NCI-H1694 (cell line): ENCODE measurements around the gene COG6.

ENCODE experiments used
- DNase-seq: peaks from one replicate; lab custom pipeline; 2025; lab: John Stamatoyannopoulos, UW

COG6 gene

DNA sequence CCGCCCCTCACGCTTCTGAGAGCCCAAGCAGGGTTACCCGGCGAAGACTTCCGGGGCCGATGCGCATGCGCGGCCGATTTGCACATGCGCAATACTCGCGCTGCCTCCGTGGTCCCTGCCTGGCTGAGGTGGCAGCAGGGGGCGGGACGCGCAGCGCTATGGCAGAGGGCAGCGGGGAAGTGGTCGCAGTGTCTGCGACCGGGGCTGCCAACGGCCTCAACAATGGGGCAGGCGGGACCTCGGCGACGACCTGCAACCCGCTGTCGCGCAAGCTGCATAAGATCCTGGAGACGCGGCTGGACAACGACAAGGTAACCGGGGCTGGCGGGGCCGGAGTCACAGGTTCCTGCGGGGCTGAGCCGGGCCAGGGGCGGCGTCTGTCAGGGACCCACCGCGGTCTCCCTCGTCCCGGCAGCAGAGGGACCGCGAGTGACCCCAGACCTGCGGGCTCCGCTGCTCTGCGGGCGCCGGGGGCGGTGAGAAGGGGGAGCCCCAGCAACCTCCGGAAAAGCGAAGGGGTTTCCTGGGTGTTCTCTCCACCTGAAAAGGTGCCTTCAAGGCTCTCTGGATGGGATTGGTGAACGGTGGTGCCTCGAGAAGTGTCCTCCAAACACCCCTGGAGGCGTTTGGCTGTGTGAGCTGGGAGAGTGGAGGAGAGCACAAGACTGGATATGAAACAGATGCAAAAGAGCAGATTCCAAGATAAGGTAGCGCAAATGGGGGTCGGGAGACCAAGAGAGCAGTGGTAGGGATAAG lies at the start of gene COG6:
Gene COG6 (plus strand): TSS at position 94 of the 756 bp plus-strand sequence. CDS start 65 bp downstream, at position 159.
- peak; percentile 83 for DNase-seq

DNA sequence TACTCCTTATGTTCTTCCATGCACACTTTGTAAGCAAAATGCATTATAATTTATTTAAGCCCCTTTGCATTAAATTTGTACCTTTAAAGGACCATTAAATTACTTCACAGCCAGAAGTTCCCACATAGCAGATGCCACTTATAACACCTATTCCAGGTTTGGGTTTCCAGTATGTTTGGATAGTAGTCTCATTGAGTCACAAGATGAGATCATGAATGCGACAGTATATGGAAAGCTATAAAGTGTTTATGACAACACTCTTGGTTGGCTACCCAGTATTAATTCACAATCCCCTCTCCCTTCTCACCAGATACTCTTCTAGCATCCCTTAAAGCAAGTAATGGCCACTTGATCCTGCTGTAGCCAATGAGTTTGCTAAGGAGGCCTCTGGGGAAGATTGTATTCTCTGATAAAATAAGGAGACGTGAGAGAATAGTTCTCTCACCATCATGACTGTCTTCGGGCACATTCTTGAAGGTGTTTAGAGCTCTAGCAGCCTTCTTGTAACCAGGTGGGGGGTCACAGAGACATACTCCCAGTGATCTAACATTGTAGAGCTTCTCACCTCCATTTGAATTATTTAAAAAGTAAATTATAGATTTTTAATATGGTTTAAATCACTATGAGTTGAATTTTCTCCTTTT lies 49.7 kb upstream of the COG6 start:
- DNase-seq: no peak

DNA sequence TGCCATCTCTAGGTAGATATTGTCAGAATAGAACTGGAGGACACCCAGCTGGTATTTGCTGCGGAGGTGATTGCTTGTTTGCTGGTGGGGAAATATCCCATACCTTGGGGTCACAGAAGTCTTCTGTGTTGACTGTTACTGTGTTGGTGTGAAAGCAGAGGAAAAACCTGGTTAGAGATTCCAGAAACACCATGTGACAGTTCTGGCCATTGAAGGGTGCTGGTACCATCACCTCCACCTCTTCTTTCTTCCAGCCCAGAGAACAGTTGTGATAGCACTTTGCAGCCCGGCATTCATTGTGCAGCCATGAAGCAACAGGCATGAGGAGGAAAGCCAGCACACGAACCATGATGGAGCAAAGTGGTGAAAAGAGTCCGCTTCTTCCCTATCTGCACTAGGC lies 47.6 kb upstream of the COG6 start:
- no peak for DNase-seq

DNA sequence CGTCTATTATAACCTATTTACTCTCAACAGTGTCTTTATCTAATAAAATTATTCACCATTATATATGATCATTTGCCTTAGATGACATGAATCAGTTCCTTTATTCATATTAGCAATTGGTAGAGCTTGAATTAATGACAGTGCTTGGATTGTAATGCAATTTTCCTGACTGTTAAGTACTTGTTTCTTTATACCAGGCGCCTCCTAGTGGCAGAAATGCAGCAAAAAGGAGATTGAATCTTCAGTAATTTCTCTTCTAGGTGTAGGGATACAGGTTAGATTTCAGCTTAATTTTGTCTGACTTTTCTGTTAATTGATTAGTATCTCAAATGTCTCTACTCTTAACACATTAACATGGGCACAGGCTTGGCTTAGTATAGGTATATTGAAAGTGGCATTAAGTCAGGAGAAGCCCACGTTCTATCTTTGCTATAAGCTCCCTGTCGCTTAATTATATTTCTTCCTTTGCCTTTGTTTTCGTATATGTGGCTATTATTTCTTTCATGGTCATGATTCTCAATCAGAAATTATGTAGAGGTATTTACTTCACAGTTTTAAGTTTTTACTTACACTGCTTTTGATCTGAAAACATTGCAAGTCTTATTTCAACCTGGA lies 43.3 kb upstream of the COG6 start:
- peak; percentile 72 for DNase-seq

DNA sequence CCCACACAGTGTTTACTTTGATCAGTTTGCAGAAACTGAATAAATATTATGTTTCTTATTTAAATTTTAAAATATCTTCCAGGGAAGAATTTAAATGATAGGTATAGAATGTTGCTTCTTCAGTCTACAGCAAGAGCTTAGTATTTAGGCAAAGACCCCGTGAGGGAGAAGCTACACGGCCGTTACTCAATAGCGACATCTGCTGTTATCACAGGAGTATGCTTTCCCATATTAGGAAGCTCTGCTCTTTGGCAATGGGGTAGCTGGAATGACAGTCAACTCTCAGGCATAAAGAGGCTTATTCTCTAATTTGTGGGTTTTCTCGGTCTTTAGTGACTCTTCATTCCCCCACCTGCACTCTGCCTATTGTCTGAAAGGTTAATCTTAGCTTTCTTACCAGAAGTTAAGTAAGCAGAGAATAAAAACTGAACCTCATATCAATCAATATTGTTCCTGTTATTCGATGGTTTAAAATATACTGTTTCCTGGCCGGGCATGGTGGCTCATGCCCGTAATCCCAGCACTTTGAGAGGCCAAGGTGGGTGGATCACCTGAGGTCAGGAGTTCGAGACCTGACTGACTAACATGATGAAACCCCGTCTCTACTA lies 39.3 kb upstream of the COG6 start:
- DNase-seq: peak; percentile 78

DNA sequence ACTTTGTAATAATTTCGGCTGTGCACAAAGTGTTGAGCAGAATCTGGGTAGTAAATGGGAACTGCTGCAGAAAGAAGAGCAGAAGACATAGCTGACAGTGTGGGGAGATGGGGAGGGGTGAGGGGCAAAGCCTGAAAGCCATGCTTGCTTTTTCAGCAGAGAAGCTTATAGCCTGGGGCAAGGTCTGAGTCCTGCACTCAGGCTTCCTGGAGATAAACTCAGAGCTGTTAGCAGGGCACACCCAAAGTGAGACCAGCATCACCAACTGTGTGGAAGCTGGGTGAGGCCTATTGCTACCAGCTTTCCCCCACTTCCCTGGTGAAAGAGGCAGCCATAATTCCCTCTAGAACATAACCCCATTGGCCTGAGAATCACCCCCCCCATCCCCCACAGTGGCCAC lies 36.9 kb upstream of the COG6 start:
- DNase-seq: no peak

DNA sequence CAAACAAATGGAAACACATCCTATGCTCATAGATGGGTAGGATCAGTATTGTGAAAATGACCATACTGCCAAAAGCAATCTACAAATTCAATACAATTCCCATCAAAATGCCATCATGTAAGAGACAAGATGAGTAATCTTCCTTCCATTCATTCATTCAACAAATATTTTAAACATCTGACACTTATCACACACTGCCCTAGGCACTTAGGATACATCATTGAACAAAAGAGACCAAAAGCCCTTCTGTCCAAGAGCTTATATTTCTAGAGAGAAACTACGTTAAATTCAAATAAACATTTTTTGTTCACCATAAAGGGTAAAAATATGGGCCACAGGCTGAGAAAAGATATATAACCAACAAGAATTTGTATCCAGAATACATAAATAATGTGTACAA lies 32.0 kb upstream of the COG6 start:
- no peak for DNase-seq

DNA sequence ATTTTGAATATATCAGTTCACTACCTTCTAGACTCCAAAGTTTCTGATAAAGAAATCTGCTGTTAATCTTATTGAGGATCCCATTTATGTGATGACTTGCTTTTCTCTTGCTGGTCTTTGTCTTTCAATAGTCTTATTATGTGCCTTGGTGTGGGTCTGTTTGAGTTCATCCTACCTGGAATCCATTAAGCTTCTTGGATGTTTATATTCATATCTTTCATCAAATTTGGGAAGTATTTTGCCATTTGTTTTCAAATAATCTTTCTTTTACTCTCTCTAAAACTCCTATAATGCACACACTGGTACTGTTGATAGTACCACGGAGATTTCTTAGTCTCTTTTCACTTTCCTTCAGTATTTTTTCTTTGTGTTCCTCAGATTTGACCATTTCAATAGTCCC lies 24.2 kb upstream of the COG6 start:
- no peak for DNase-seq

DNA sequence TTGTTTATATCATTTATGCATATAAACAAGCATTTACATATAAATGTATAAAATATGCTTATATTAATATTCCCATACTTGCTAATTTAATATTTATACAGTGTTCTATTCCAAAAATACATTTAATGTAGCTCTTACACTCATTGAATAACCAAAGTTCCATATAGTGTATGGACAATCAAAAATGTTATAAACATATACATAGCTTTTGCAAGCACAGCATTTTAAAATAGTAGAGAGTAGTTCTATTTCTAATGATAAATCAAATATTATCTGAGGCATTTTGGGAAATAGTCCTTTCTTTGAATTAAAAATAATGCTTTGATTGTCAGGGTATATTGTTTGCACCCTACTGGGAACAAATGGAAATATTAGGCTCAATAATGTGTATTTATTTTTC lies 22.5 kb upstream of the COG6 start:
- no peak for DNase-seq

DNA sequence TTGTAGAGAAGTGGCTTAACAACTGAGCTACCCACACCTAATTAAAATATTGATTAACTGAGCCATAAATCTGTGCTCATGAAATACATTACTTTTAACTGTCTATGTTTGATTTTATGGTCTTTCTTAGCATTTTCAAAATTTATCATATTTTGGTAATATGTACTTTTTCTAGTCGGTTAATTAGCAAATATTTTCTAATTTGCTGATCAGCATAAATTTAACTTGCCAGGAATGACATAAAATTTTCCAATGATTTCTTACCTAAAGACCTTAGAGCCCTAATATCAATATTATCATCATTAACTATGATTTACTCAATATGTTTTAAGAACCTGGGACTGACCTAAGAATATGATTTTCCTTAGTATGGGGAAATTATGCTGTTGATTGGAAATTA lies 19.9 kb upstream of the COG6 start:
- DNase-seq: no peak

DNA sequence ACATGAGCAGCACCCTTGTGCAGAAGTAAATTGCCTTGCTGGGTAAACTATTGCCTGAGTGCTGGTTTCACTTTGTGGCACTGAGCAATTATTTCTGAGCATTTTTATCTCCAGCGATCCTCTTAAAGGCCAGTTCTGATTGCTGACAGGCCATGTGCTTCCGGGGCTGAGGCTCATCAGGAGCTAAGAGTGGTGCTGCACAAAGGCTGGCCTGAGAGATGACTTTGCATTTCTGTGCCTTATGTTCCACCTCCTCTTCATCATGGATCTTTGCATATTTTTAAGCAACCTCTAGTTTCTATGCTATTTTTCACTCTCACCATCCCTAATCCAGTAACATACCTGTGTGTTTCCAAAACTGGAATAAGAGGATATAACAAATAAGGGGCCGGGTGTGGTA lies 17.6 kb upstream of the COG6 start:
- no peak for DNase-seq

DNA sequence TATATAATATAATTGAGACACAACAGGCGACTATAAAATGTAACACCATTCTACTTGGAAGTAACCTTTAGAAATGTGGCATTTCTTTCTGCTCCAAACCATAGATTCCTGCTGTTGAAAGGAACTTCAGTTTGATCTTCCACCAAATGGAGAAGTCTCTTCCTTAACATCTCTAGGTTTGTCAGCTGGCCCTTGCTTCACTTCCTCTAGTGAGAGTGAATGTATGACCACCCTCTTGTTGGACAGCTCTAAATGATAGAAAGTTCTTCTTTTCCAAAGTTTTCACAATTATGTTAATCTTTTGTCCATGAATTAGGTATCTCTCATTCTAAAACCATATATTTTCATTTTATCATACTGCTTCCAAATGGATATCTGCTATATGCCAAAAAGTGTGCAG lies 13.8 kb upstream of the COG6 start:
- no peak for DNase-seq

DNA sequence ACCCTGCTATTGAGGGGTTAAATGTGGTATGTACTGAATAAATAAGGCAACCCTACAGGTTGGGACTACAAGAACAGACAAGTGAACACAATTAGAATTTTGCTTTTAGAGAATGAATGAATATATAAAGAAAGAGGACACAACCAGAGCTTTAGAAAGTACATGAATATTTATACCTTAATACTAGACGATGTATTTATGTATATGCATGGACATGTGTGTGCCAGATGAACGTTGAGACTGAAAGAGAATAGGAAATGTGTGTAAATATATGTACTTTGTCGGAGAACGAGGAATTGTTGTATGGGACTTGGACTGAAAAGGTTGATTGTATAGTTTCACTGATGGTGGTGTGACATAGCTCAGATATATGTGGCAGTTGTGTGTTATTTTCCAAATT lies 9.3 kb upstream of the COG6 start:
- no peak for DNase-seq

DNA sequence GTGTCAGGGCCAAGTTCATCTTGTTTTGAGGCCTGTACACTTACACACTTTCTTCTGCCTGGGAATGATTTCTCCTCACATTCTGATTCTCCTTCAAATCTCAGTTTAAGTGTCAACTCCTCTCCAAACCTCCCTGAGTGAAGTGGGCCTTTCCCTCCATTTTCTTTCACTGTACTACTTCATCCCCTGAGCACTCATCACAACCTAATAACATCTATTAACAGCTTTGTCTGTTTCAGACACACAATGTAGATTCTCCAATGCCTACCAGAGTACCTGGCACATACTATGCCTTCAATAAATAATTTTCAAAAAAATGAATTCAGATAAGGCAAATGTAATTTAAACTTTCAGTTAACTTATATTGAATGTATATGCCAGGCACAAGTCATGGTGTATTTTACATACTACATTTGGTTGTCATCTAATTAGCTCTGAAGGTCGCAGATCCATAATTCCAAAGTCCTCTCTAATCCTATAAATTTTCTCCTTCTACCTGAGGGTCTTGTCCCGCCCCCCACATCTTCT lies 357 bp upstream of the COG6 start:
- no peak for DNase-seq

DNA sequence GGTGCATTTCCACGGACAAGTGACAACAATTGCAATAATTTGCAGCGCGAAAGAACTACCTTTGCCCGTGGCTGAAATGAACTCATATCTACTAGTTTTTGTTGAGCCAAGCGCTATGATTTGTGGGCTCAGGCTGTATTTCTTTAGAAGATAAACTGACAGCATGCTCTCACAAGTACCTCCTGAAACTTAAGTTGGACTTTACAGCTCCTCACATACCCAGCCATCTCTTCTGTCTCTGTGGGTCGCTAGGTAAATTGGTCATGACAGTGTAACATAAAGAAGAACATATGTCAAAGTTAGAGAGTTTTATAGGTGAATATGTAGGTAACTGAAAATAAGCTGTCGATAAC lies 839 bp downstream of the COG6 start:
- DNase-seq: no peak

DNA sequence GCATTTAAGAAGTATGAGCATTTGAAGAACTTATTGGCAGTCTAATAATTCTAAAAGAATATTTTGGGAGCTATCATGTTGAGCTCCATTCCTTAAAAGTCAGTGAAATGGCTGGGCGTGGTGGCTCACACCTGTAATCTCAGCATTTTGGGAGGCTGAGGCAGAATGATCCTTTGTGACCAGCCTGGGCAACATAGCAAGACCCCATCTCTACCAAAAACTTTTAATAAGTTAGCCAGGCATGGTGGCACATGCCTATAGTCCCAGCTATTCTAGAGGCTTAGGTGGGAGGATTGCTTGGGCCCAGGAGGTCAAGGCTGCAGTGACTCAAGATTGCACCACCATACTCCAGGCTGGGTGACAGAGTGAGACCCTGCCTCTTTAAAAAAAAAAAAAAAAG lies 8.0 kb downstream of the COG6 start:
- no peak for DNase-seq

DNA sequence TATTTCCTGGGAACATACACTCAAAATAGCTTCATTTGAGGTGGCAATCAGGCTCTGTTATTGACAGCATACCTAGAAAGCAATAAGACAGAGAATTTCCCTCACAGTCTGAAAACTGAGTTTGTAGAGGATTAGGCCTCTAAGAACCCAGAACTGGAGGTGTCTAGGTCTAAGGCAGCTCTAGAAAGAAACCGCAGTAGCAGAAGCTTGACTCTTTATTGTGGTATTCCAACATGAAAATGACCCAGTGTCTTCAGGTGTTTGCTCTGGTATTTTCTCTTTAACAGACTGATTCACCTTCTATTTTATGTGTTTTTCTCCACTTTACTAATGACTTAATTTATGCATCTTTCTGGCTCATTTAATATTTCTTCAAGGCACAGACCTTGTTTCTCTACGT lies 8.5 kb downstream of the COG6 start:
- no peak for DNase-seq

DNA sequence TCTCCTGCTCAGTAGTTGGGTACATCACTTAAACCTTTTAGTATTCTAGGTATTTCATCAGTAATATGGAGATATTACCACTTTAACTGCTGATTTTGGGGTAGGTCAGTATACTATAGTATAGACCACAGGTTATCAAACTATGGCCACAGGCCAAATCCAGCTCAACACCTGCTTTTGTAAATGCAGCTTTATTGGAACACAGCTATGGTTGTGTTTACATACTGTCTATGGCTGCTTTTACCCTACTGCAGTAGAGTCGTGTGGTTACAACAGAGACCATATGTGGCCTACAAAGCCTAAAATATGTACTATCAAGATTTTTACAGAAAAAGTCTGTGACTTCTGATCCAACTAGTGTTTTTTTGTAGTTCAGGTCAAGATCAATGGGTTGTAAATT lies 10.3 kb downstream of the COG6 start:
- no peak for DNase-seq

DNA sequence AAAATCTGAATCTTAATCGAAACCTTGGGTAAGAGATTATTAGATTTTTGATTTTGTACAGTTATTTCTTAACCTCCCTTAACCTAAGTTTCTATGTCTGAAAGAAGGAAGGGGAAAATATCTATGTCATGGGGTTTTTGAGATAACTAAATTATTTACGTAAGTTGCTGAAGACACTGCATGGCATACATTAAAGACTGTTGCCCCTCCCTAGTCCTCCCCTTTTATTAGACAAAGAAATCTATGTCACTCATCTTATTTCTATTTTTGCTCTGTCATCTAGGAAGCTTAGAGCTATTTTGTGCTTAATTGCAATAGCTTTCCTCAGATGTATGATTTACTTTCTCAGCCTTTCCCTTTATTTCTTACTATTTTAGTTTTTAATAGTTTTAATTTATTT lies 15.0 kb downstream of the COG6 start:
- no peak for DNase-seq

DNA sequence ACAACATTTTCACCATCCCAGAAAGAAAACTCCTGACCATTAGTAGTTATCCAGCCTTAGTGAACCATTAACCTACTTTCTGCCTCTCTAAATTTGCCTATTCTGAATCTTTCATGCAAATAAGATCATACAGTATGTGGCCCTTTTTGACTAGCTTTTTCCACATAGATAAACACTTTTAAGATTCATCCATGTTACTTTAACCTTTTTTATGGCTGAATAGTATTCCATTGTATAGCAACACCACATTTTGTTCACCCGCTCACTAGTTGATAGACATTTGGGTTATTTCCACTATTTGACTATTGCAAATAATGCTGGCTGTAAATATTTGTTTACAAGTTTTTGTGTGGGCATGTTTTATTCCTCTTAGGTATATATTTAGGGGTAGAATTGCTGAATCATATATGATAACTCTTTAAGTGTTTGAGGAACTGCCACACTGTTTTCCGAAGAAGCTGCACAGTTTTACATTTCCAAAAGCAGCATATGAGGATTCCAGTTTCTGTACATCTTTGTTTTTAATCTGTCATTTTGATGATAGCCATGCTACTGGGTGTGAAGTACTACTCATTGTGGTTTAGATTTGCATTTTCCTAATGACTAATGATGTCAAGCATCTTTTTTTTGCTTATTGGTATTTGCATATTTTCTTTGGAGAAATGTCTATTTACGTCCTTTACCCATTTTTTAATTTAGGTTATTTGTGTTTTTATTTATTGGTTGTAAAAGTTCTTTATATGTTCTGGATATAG lies 17.1 kb downstream of the COG6 start:
- no peak for DNase-seq

DNA sequence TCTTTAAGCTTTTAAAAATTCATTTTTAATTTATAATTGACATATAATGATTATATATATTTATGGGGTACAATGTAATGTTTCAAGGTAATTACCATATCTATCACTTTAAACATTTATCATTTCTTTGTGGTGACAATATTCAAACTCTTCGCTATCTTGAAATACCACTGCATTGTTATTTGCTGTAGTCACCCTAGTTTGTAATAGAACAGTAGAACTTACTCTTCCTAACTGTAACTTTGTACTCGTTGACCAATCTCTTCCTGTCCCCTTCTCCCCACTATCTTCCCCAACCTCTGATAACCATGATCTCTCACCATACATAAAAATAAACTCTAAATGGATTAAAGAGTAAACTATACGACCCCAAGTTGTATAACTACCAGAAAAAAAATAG lies 20.4 kb downstream of the COG6 start:
- no peak for DNase-seq

DNA sequence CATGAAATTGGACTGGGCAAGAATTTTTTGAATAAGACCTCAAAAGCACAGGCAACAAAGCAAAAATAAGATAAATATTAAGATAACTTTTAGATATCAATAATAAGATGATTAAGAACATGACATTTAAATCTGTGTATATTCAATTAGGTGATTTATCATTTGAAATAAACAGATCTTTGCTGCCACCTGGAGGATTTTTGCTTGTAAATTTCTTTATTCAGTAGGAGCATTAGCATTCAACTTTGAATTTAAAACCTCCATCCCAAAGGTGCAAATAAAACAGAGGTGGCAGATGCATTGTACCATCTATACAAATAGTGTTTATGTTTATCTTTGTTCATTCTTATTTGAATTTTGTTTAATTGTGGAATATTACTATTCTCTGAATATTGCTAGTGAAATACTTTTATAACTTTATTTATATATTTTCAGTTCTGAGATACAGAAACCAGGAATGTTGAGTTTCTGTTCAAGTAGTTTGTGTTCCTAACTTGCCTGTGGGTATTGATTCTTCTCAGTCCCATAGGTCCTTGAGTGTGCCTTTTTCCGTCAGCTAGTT lies 20.9 kb downstream of the COG6 start:
- peak; percentile 72 for DNase-seq
